HG03175 (cell line): ENCODE measurements around the gene SUSD4.
"Not testable (repeated sequence)": the region's sequence is repeated elsewhere in the genome, so short reads cannot be mapped to it uniquely, and the experiment has no call there.

Experiments used
- ATAC-seq: cut with Tn5 transposase; IDR thresholded peaks from one replicate; pipeline ENCODE4 v1.9.1; 2021; ENCODE audit warnings: mild to moderate bottlenecking, moderate library complexity; ENCODE audit not compliant: unreplicated experiment

Gene SUSD4

DNA sequence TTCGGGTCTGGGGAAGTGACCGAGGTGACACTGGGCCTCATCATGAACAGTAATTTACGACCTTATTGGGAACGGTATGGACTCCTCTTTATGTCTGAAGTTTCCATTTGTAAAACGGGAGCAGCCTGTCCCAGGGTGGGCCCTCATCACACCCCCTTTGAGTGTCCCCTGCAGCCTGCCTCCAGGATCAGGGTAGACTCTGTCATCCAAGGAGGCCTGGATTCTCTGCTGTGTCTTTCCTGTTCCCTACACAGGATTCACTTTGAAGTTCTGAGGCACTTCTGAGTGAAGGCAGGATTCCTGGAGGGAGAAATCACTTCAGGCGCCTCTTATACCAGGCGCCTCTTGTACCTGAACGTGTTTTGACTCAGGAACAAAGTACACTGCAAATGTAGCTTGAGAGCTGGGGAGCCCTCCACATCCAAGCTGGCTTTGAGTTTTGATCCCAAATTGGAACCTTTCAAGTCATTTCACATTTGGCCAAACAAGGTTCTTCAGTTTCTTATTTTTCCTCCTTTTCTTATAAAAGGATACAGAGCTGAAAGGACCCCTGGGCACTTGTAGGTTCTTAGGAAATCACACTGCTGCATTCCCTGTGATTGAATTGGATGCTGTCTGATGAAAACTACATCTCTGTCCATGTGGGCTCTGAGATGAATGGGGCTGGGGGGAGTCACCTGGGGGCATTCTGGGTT is 106.0 kb downstream of the SUSD4 start:
- ATAC-seq, result no peak

- ATAC-seq, result no peak
These were observed 107.9 kb downstream of the SUSD4 start for GRCh38 chr1:223256034-223256433.

DNA sequence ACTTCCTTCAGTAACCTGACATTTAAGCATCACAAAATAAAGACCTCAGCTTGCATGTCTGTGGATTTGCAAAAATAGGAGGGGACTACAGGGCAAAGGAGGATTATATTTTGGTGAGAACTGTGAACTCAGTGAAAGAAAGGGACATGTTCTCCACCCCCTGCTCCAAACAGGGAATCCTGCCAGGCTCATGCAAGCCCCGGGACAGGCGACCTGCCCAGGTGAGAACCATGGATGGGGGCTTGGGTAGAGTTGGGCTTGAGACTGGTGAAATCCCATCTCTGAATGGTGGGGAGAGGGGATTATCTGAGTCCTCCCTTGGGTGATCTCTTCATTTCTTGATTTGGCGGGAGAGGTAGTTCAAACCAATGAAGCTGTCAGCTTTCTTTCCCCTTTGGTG is 110.1 kb downstream of the SUSD4 start:
- no peak for ATAC-seq

GRCh38 chr1:223251387-223251786 is 112.6 kb downstream of the SUSD4 start:
- ATAC-seq, result not testable (repeated sequence)

- no peak for ATAC-seq
These were observed 113.4 kb downstream of the SUSD4 start for GRCh38 chr1:223250632-223251015.

DNA sequence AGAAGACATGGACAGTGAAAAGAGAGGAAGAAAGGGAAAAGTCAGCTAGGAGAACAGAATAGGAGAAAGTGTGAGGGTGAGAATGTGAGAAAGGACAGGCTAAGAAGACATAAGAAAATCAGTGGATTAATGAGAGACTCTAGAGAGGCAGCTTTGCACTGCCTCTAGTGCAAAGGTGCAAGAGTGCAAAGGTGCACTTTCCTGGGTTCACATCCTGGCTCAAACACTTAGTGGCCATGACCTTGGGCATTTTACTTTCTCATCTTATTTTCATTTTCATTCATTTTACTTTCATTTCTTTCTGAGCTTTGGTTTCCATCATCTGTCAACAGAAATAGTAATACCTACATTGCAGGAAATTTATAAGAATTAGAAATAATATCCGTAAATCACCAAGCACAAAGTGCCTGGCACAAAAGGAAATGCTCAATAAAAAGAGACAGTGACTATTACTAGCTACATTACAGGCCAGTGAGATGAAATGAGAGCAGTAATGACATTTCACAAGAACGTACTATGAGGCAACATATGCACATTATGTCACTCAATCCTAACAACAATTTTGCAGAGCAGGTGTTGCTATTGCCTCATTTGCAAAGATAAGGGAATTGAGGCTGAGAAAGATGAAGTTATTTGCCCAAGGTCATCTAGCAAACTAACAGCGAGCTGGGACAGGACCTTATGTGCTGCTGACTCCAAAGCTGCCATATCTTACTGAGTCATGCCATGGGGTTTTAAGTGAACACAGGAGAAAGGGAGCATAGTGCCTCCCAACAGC is 113.9 kb downstream of the SUSD4 start:
- no peak for ATAC-seq

GRCh38 chr1:223248770-223249140 is 115.2 kb downstream of the SUSD4 start:
- no peak for ATAC-seq

GRCh38 chr1:223248001-223248769 is 115.8 kb downstream of the SUSD4 start:
- no peak for ATAC-seq

- no peak for ATAC-seq
These were observed 117.4 kb downstream of the SUSD4 start for GRCh38 chr1:223246476-223247112.

DNA sequence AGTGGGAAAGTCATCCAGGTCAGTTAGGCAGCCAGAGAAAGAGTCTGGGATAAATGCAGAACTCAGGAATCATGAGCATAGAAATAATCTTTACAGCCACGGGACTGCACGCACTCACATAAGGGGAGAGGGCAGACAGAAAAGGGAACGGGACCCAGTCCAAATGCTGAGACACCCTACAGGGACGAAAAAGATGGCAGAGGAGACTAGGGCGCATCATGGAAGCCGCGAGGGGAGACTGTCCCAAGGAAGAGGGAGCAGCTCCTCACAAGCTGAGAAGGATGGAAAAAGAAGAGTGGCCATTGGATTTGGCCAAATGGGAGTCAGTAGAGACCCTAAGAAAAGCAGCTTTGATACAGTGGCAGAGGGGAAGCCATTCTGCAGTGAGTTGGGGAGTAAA is 118.0 kb downstream of the SUSD4 start:
- no peak for ATAC-seq

DNA sequence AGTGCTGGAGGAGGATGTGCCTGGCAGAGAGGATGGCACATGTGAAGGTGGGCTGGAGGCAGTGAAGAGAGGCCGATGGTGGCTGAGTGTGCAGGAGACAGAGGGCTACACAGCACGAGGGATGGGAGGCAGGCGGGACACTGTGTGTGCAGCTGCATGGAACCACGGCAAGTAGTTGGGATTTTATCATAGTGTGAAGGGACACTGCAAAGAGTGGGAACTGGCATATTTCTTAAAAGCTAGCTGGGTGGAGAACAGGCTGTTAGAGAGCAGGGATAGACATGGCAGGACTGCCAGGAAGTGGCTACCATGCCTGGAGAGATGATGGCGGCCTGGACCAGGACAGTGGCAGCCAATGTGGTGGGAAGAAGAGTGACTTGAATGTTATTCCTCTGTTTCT is 118.6 kb downstream of the SUSD4 start:
- no peak for ATAC-seq

DNA sequence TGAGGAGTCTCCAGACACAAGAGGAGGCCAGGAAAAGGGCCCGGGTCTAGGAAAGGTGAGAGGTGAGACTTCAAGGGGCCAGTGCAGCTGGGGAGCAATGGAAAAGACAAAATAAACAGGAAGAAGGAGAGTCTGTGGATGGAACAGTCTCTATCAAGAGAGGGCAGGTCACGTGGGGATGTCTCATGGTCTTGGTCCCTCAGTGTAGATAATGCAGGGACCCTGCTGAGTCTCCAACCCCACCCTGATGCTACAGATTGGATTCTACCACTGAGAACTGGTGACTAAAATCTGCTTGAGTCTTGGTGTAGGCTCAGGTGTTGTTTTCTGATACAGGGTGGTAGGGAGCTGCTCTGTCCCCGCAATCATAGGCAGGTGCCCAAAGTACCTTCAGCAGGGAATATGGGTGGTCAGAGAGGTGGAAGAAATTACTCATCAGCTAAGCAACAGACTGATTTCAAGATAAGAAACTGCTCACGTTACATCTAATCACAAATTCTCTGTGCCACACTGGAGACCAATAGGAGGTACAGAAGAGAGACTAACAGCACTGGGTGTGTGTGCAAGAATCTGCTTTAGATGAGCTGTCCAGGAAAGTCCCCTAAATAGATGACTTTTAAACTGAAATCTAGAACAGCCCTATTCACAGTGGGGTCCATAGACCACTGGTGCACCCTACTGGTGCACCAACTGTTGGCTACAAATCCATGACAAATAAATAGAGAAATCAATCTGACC is 119.4 kb downstream of the SUSD4 start:
- ATAC-seq, result peak; percentile 54

DNA sequence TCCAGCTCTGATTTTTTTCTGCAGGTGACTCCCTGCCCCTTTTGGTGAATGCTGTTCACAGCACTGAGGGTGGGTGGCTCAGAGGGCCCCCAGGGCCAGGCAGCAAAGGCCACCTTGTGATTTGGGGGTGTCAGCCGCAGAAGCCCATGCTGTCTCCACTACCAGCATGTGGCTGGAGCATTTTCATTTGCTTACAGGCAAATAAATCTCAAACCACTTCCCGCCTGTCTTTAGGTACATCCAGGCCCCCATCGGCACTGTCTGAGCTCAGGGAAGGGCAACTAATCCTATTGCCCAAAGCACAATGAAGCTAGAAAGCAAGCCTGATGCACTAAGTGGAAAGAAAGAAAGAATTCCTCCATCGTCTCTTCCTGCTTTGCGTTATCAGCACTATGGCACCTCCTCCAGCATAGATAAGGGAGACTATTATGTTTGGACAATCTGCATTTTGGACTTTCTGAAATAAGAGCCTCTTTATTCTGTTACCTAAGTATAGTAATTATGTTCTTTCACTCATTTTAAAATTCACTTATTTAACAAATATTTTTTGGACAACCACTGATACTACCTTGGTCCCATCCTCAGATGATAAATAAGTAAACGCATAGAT is 120.4 kb downstream of the SUSD4 start:
- ATAC-seq, result no peak

DNA sequence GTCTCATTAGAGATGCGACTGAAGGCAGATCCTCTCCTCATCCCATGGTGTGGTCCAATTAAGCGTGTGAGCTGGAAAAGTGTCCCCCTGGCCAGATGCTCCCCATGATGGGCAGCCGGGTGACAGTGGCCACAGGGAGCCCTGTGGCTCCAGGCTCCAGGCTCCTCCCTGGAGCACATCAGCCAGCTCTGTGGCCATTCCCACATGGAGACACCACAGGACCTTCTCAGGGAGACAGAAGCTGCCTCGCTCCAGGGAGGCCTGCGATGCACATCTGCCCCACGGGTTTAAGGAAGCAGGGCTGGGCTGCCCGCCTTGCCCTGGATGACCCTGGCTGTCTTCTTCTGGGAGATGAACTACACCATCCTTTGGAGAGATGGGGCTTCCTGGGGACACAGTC is 121.0 kb downstream of the SUSD4 start:
- ATAC-seq, result no peak

- no peak for ATAC-seq
These were observed 121.5 kb downstream of the SUSD4 start for GRCh38 chr1:223242382-223242955.

GRCh38 chr1:223240122-223240521 is 123.9 kb downstream of the SUSD4 start:
- ATAC-seq, result no peak

- ATAC-seq, result no peak
These were observed 128.9 kb downstream of the SUSD4 start for GRCh38 chr1:223235091-223235490.

DNA sequence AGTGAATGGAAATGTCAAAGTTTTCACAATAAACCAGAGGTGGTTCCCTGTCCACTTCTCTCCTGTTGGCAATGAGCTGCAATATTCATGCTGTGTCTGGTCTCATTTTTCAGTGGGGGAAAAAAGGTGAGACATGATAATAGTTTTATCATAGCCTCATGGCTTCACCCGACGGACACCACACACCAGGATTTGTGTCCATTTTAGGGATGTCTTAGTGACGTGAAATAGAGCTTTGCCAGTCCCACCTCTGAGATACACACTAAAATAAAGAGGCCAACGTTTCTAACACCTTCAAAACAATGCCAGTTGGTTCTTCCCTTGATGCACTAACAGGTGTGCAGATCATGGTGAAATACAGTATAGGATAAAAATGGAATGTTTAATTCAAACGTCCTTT is 129.4 kb downstream of the SUSD4 start:
- ATAC-seq, result no peak

- no peak for ATAC-seq
These were observed 129.8 kb downstream of the SUSD4 start for GRCh38 chr1:223234170-223234514.
